HG03354 (cell line): ENCODE results near the gene PCIF1.
A peak's percentile ranks its signal among the peaks of the same experiment; 100 is the strongest.

Experiments
- ATAC-seq: cut with Tn5 transposase; IDR thresholded peaks from one replicate; pipeline ENCODE4 v1.9.1; 2021; ENCODE audit warnings: mild to moderate bottlenecking; ENCODE audit not compliant: unreplicated experiment, poor library complexity, severe bottlenecking

The PCIF1 gene

GRCh38 chr20:45962031-45962755 is 27.7 kb downstream of the PCIF1 start:
- no peak for ATAC-seq

GRCh38 chr20:45963059-45964005 is 28.8 kb downstream of the PCIF1 start:
- ATAC-seq = no peak

GRCh38 chr20:45964006-45964400 is 29.5 kb downstream of the PCIF1 start:
- ATAC-seq = no peak

- no peak for ATAC-seq
Measured at GRCh38 chr20:45965169-45966002, 30.9 kb downstream of the PCIF1 start.

- ATAC-seq = no peak
Measured at GRCh38 chr20:45967551-45968080, 33.1 kb downstream of the PCIF1 start.

GRCh38 chr20:45968081-45968671 is 33.7 kb downstream of the PCIF1 start:
- ATAC-seq = no peak

GRCh38 chr20:45968801-45969711 is 34.6 kb downstream of the PCIF1 start:
- no peak for ATAC-seq

GRCh38 chr20:45969712-45970634 is 35.5 kb downstream of the PCIF1 start:
- ATAC-seq = no peak

- peak; percentile 5 for ATAC-seq
Measured at GRCh38 chr20:45970646-45971424, 36.4 kb downstream of the PCIF1 start.

GRCh38 chr20:45971425-45971674 is 36.9 kb downstream of the PCIF1 start:
- peak; percentile 26 for ATAC-seq

GRCh38 chr20:45971675-45972499 is 37.4 kb downstream of the PCIF1 start, which contains the start of gene ZNF335:
TSS of gene ZNF335 (minus strand) at chr20:45972203. CDS start at chr20:45971410, 793 bp downstream.
- ATAC-seq = peak; percentile 78

- ATAC-seq = no peak
Measured at GRCh38 chr20:45972500-45973183, 38.2 kb downstream of the PCIF1 start.

GRCh38 chr20:45974896-45975565 is 40.5 kb downstream of the PCIF1 start:
- no peak for ATAC-seq

- ATAC-seq = no peak
Measured at GRCh38 chr20:45975686-45976085, 41.2 kb downstream of the PCIF1 start.

GRCh38 chr20:45976086-45976485 is 41.6 kb downstream of the PCIF1 start:
- no peak for ATAC-seq
